CD8-positive, alpha-beta memory T cell (primary cell): ENCODE measurements around the gene CNTN2. TPM values are rescaled to one million over a fixed set of nuclear protein-coding genes. Genes with fewer than 3 reads are reported as not detected.
A peak's percentile ranks its signal among the peaks of the same experiment; 100 is the strongest.

ENCODE experiments used
- CTCF ChIA-PET: fragments of 350-600 bp; sonication (Branson Sonifier 250); formaldehyde crosslinking; loops from one replicate; lab custom pipeline; 2021; ENCODE audit warnings: antibody characterized with exemption; lab: Charles Lee
- POLR2A ChIA-PET: fragments of 350-600 bp; sonication (Branson Sonifier 250); formaldehyde crosslinking; loops from one replicate; lab custom pipeline; 2021; ENCODE audit warnings: antibody characterized with exemption; lab: Charles Lee
- DNase-seq, 5 donors: peaks; one replicate each; pipeline versions ENCODE4 v3.0.0 to v3.0.0-alpha.2; 2020 to 2022; ENCODE audit warnings: mixed read lengths in 1 of 5
- H3K27ac ChIP-seq: one replicate; pipeline ENCODE4 v1.7.0; 2013; ENCODE audit warnings: low read depth, mild to moderate bottlenecking, low read length, moderate library complexity
- H3K27me3 ChIP-seq: 2 replicates; pipeline ENCODE4 v1.7.0; 2013; ENCODE audit warnings: low read length, mild to moderate bottlenecking; ENCODE audit not compliant: insufficient read depth, poor library complexity, severe bottlenecking
- H3K36me3 ChIP-seq: 2 replicates; pipeline ENCODE4 v1.7.0; 2013; ENCODE audit warnings: mild to moderate bottlenecking, low read length, moderate library complexity; ENCODE audit not compliant: insufficient read depth
- H3K4me1 ChIP-seq: 2 replicates; pipeline ENCODE4 v1.7.0; 2013; ENCODE audit warnings: mild to moderate bottlenecking, low read length, moderate library complexity; ENCODE audit not compliant: insufficient read depth
- H3K4me3 ChIP-seq: 2 replicates; pipeline ENCODE4 v1.7.0; 2013; ENCODE audit warnings: mild to moderate bottlenecking, low read length
- H3K9me3 ChIP-seq: 2 replicates; pipeline ENCODE4 v1.7.0; 2013; ENCODE audit warnings: mild to moderate bottlenecking, low read length
- H3K27ac Mint-ChIP-seq, 8 donors: one replicate each; pipeline ENCODE4 v1.8.0; 2020 to 2021; ENCODE audit warnings: mixed read lengths in 8 of 8, mild to moderate bottlenecking in 6 of 8, inconsistent platforms in 3 of 8, moderate library complexity in 3 of 8
- H3K27me3 Mint-ChIP-seq, 2 donors: one replicate each; pipeline ENCODE4 v1.8.0; 2020 to 2021; ENCODE audit warnings: mixed read lengths in 2 of 2, mild to moderate bottlenecking in 1 of 2, moderate library complexity in 1 of 2
- H3K36me3 Mint-ChIP-seq, 3 donors: one replicate each; pipeline ENCODE4 v1.8.0; 2020 to 2021; ENCODE audit warnings: mixed read lengths in 3 of 3, inconsistent platforms in 1 of 3, mild to moderate bottlenecking in 1 of 3
- H3K4me1 Mint-ChIP-seq, 3 donors: one replicate each; pipeline ENCODE4 v1.8.0; 2020 to 2021; ENCODE audit warnings: mixed read lengths in 3 of 3, inconsistent platforms in 1 of 3, mild to moderate bottlenecking in 1 of 3
- H3K4me3 Mint-ChIP-seq, 7 donors: one replicate each; pipeline ENCODE4 v1.8.0; 2020 to 2021; ENCODE audit warnings: mixed read lengths in 7 of 7, mild to moderate bottlenecking in 6 of 7, moderate library complexity in 4 of 7, inconsistent platforms in 2 of 7
- H3K9me3 Mint-ChIP-seq, 5 donors: one replicate each; pipeline ENCODE4 v1.8.0; 2020 to 2022; ENCODE audit warnings: mixed read lengths in 5 of 5, mild to moderate bottlenecking in 3 of 5, moderate library complexity in 2 of 5, inconsistent platforms in 1 of 5
- polyA plus RNA-seq: library from polyadenylated mRNA; unstranded; fragments of 300-500 nt; fragmentation: Illumina TruSeq; gene quantifications from one replicate; pipeline ENCODE4 v1.2.3, GENCODE V29; 2021
- total RNA-seq, 2 experiments: library from RNA; stranded (reverse); gene quantifications; one replicate each; pipeline ENCODE4 v1.2.3, GENCODE V29; 2021

The CNTN2 gene
- total and polyA plus RNA-seq, 3 experiments from 2014 or later: not detected

DNA sequence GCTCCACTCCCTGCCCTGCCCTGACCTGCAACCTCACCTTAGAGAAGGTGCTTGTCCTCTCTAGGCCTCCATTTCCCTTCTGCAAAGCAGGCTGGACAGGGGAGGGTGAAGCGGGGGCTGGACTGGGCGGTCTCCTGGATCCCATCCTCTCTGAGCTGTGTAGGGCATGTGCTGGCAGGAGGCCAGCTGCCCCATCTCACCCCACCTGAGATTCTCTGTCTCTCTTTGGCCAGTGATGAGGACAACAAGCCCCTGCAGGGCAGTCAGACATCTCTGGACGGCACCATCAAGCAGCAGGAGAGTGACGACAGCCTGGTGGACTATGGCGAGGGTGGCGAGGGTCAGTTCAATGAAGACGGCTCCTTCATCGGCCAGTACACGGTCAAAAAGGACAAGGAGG lies 26.9 kb upstream of the CNTN2 start:
- no peaks in the 10 kb centered on the region for H3K36me3 Mint-ChIP-seq
- H3K4me3 Mint-ChIP-seq: no peak overlapping the region
- H3K27me3 Mint-ChIP-seq: peaks cover 6 to 11% of the 10 kb centered on the region in 2 donors
- H3K27ac Mint-ChIP-seq: peak overlapping the region in 1 of 8 donors; percentile 22
- DNase-seq: no peak
- no peaks in the 10 kb centered on the region for H3K4me1 ChIP-seq
- ChIA-PET POLR2A (no interaction called here), CTCF (no interaction called here)
- no peaks in the 10 kb centered on the region for H3K36me3 ChIP-seq
- H3K4me3 ChIP-seq: no peak overlapping the region
- no peaks in the 10 kb centered on the region for H3K4me1 Mint-ChIP-seq
- H3K9me3 Mint-ChIP-seq: no peaks in the 10 kb centered on the region
- no peak overlapping the region for H3K27ac ChIP-seq
- no peaks in the 10 kb centered on the region for H3K9me3 ChIP-seq
- no peaks in the 10 kb centered on the region for H3K27me3 ChIP-seq

DNA sequence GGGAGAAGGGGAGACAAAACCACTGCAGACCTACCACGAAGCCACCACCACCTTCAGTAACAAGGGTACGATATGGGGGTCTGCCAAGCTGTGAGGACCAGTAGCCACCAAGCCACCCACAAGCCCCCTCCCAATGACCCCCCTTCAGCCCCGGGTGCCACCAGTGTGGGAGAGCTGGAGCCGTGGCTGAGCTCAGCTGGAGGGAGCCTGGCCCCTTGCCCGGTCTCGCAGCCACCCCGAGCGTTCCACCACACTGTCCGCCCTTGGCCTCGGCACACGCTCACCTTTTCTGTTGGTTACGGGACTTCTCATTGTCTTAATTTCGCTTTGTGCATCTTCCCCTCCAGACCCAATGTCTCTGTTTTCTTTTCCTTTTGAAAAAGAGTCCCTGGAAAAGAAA lies 26.4 kb upstream of the CNTN2 start:
- Mint-ChIP-seq H3K9me3 (no peaks in the 10 kb centered on the region), H3K27me3 (peaks cover 6 to 16% of the 10 kb centered on the region in 2 donors), H3K4me1 (no peaks in the 10 kb centered on the region)

DNA sequence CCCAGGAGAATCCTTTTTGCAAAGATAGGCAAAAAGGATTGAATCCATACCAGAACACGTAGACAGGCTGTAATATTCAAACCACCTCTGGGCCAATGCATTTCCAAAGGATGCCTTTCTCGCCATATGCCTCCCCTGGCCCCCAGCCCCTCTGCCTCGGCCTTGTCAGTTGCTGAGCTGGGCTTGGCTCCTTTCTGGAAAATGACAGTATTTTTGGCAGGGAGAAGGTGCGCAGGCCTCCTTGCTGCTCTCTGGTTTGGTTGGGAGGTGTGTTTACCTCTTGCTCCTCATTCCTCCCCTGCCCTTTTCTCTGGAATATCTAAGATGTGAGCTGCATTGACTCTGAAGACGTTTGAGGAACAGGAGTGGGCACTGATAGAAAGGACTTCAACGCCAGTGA lies 26.0 kb upstream of the CNTN2 start:
- ChIA-PET CTCF (no interaction called here), POLR2A (no interaction called here)

More for the DNA sequence above, 26.4 kb upstream of the CNTN2 start:
- POLR2A ChIA-PET: no interaction called here
- CTCF ChIA-PET: no interaction called here
- Histone ChIP-seq H3K27ac (no peak overlapping the region), H3K9me3 (no peaks in the 10 kb centered on the region), H3K36me3 (no peaks in the 10 kb centered on the region), H3K4me1 (no peaks in the 10 kb centered on the region), H3K27me3 (no peaks in the 10 kb centered on the region), H3K4me3 (no peak overlapping the region)
- no peak overlapping the region for H3K4me3 Mint-ChIP-seq
- no peak overlapping the region for H3K27ac Mint-ChIP-seq
- no peak for DNase-seq
- no peaks in the 10 kb centered on the region for H3K36me3 Mint-ChIP-seq

DNA sequence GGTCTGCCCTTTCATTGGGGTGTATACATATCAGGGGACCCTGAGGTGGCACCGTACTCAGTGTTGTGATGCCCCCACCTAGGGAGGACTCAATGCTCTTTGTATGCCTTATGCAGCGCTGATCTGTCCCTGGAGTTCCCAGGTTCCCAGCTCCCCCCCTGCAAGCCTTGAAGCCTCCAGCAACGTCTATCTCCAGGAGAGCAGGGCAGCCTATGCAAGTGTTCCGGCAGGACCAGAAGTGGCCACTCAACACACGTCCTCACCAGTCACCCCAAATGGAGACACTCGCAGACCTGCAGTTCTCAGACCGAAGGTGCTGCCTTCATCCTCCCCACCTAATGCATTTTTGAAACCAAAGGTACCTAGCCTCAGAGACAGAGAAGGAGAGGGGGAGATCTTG lies 25.2 kb upstream of the CNTN2 start:
- Histone ChIP-seq H3K27me3 (no peaks in the 10 kb centered on the region), H3K36me3 (no peaks in the 10 kb centered on the region), H3K4me3 (no peak overlapping the region), H3K9me3 (no peaks in the 10 kb centered on the region), H3K27ac (no peak overlapping the region), H3K4me1 (no peaks in the 10 kb centered on the region)
- ChIA-PET POLR2A (no interaction called here), CTCF (no interaction called here)
- no peaks in the 10 kb centered on the region for H3K36me3 Mint-ChIP-seq
- H3K4me1 Mint-ChIP-seq: no peaks in the 10 kb centered on the region
- peaks cover 6 to 21% of the 10 kb centered on the region in 2 donors for H3K27me3 Mint-ChIP-seq
- no peak overlapping the region for H3K4me3 Mint-ChIP-seq
- no peak for DNase-seq
- no peak overlapping the region for H3K27ac Mint-ChIP-seq
- H3K9me3 Mint-ChIP-seq: no peaks in the 10 kb centered on the region

More for the DNA sequence above, 26.0 kb upstream of the CNTN2 start:
- H3K9me3 Mint-ChIP-seq: no peaks in the 10 kb centered on the region
- DNase-seq: no peak
- H3K36me3 Mint-ChIP-seq: no peaks in the 10 kb centered on the region
- H3K4me1 Mint-ChIP-seq: no peaks in the 10 kb centered on the region
- Histone ChIP-seq H3K4me1 (no peaks in the 10 kb centered on the region), H3K9me3 (no peaks in the 10 kb centered on the region), H3K27ac (no peak overlapping the region), H3K27me3 (no peaks in the 10 kb centered on the region), H3K36me3 (no peaks in the 10 kb centered on the region), H3K4me3 (no peak overlapping the region)
- H3K4me3 Mint-ChIP-seq: no peak overlapping the region
- no peak overlapping the region for H3K27ac Mint-ChIP-seq
- peaks cover 6 to 19% of the 10 kb centered on the region in 2 donors for H3K27me3 Mint-ChIP-seq

DNA sequence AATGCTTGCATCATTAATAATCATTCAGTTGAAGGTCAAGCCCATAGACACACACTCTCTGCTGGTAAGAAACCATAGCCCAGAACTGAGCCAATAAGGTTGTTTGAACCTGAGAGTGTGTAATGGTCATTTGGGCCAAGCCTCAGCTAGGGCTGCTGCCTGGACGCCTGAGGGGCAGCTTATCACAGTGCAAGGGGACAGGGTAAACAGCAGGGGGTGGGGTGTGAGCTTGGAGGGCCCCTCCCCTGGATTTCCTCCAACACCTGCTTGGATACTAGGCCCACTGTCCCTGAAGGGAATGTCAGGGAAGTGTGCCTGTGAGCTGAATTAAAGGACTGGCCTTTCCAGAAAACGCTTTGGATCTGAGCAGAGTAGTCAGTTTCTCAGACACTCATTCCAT lies 24.6 kb upstream of the CNTN2 start:
- no peaks in the 10 kb centered on the region for H3K9me3 Mint-ChIP-seq
- H3K27ac ChIP-seq: no peak overlapping the region
- no peak overlapping the region for H3K4me3 ChIP-seq
- H3K4me3 Mint-ChIP-seq: no peak overlapping the region
- peaks cover 6 to 23% of the 10 kb centered on the region in 2 donors for H3K27me3 Mint-ChIP-seq
- no peaks in the 10 kb centered on the region for H3K36me3 Mint-ChIP-seq
- POLR2A ChIA-PET: no interaction called here
- H3K9me3 ChIP-seq: no peaks in the 10 kb centered on the region
- no peak overlapping the region for H3K27ac Mint-ChIP-seq
- CTCF ChIA-PET: no interaction called here
- no peaks in the 10 kb centered on the region for H3K4me1 Mint-ChIP-seq
- H3K36me3 ChIP-seq: no peaks in the 10 kb centered on the region
- no peaks in the 10 kb centered on the region for H3K27me3 ChIP-seq
- H3K4me1 ChIP-seq: no peaks in the 10 kb centered on the region
- no peak for DNase-seq

DNA sequence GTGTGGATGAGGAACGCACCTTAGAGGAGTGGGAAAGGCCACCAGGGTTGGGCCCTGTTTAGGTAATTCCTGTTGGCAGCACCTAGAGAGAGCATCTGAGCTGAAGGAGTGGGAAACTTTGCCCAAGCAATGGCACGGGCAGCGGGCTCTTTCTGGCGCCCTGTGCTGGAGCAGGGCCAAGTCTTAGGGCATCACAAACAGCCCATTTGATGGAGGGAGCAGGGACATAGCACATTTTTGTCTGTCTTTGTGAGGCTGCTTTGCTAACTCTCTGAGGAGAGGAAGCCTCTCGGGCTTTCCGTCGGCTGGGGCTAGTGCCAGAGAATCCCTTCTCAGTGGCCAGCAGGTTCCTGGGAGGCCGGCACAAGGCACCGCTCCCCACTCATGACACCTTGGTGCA lies 22.5 kb upstream of the CNTN2 start:
- no peak for DNase-seq
- no peaks in the 10 kb centered on the region for H3K36me3 ChIP-seq
- H3K4me1 Mint-ChIP-seq: no peaks in the 10 kb centered on the region
- no peak overlapping the region for H3K27ac Mint-ChIP-seq
- CTCF ChIA-PET: interaction anchor here (1.0 kb wide), 1 partner anchor 41 kb away, joined by 3 read pairs; no protein-coding TSS in a partner anchor
- no peaks in the 10 kb centered on the region for H3K9me3 ChIP-seq
- H3K9me3 Mint-ChIP-seq: no peaks in the 10 kb centered on the region
- POLR2A ChIA-PET: no interaction called here
- H3K4me1 ChIP-seq: no peaks in the 10 kb centered on the region
- no peak overlapping the region for H3K27ac ChIP-seq
- no peaks in the 10 kb centered on the region for H3K27me3 ChIP-seq
- no peak overlapping the region for H3K4me3 Mint-ChIP-seq
- peaks cover 6 to 23% of the 10 kb centered on the region in 2 donors for H3K27me3 Mint-ChIP-seq
- no peaks in the 10 kb centered on the region for H3K36me3 Mint-ChIP-seq
- no peak overlapping the region for H3K4me3 ChIP-seq

DNA sequence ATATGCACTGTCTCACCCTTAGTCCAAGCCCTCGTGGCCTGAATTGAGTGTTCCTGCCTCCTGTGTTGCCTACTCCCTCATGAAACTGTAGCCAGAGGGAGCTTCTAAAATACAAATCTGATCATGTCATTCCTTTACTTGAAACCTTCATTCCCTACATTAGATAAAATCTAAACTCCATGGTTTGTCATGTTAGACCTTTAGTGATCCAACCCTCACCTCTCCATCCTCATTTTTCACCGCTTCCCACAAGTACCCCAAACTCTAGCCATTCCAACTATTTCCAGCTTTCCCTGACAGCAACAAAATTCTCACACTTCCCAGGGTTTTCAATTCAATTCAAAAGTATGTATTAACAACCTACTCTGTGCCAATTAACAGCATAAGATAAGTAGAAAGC lies 18.3 kb upstream of the CNTN2 start:
- Mint-ChIP-seq H3K4me3 (no peak overlapping the region), H3K9me3 (no peaks in the 10 kb centered on the region), H3K36me3 (no peaks in the 10 kb centered on the region), H3K27ac (no peak overlapping the region), H3K4me1 (no peaks in the 10 kb centered on the region), H3K27me3 (peaks cover 4 to 21% of the 10 kb centered on the region in 2 donors)
- Histone ChIP-seq H3K36me3 (no peaks in the 10 kb centered on the region), H3K4me1 (no peaks in the 10 kb centered on the region), H3K9me3 (no peaks in the 10 kb centered on the region), H3K4me3 (no peak overlapping the region), H3K27me3 (no peaks in the 10 kb centered on the region), H3K27ac (no peak overlapping the region)
- DNase-seq: no peak
- ChIA-PET CTCF (no interaction called here), POLR2A (no interaction called here)

DNA sequence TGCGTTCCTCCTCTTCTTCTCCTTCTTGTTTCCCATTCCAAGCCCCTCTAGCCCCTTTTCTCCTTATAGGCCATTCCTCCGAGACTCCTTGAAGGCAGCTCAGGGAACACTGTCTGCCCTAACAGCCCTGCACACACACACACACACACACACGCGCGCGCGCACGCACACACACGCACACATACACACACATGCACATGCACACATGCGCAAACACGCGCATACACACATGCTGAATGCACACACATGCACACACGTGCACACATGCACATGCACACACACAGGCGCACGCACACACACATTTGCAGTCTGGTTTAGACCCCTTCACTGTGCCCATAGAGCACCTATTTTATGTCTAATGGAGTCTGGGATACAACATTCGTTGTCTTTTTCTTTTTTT lies 17.8 kb upstream of the CNTN2 start:
- DNase-seq: no peak
- POLR2A ChIA-PET: no interaction called here
- Histone ChIP-seq H3K27me3 (no peaks in the 10 kb centered on the region), H3K9me3 (no peaks in the 10 kb centered on the region), H3K4me1 (no peaks in the 10 kb centered on the region), H3K4me3 (no peak overlapping the region), H3K27ac (no peak overlapping the region), H3K36me3 (no peaks in the 10 kb centered on the region)
- Mint-ChIP-seq H3K36me3 (no peaks in the 10 kb centered on the region), H3K4me1 (no peaks in the 10 kb centered on the region), H3K4me3 (no peak overlapping the region), H3K9me3 (no peaks in the 10 kb centered on the region), H3K27ac (peak overlapping the region in 1 of 8 donors; percentile 55), H3K27me3 (peaks cover 2 to 21% of the 10 kb centered on the region in 2 donors)
- CTCF ChIA-PET: no interaction called here

DNA sequence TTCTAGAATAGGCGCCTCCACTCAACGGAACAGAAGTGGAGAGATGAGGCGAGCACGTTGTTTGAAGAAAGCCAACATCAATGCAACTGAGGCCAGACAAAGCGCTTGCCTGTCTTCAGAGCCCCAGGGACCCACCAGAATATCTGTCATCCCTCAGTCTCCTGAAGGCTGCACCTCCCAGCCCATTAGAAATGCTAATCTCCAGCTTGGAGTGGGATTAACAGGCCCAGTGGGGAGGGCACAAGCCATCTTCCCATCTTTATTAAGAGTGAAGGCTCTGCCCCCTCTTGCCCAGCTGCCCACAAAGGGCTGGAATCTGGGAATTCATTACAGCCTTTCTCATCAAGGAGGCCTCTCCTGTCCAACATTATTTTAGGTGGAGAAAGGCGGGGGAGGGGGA lies 16.8 kb upstream of the CNTN2 start:
- no peak for DNase-seq
- CTCF ChIA-PET: no interaction called here

More for the DNA sequence above, 16.8 kb upstream of the CNTN2 start:
- Mint-ChIP-seq H3K4me1 (no peaks in the 10 kb centered on the region), H3K9me3 (no peaks in the 10 kb centered on the region), H3K36me3 (no peaks in the 10 kb centered on the region), H3K27me3 (peaks cover 5 to 23% of the 10 kb centered on the region in 2 donors), H3K27ac (no peak overlapping the region), H3K4me3 (no peak overlapping the region)
- Histone ChIP-seq H3K36me3 (no peaks in the 10 kb centered on the region), H3K4me1 (no peaks in the 10 kb centered on the region), H3K9me3 (no peaks in the 10 kb centered on the region), H3K4me3 (no peak overlapping the region), H3K27me3 (no peaks in the 10 kb centered on the region), H3K27ac (no peak overlapping the region)
- POLR2A ChIA-PET: no interaction called here
